ENCODE data around the gene LRRC49.
"Not testable (repeated sequence)": the region's sequence is repeated elsewhere in the genome, so short reads cannot be mapped to it uniquely, and the experiment has no call there.

LRRC49 gene

DNA sequence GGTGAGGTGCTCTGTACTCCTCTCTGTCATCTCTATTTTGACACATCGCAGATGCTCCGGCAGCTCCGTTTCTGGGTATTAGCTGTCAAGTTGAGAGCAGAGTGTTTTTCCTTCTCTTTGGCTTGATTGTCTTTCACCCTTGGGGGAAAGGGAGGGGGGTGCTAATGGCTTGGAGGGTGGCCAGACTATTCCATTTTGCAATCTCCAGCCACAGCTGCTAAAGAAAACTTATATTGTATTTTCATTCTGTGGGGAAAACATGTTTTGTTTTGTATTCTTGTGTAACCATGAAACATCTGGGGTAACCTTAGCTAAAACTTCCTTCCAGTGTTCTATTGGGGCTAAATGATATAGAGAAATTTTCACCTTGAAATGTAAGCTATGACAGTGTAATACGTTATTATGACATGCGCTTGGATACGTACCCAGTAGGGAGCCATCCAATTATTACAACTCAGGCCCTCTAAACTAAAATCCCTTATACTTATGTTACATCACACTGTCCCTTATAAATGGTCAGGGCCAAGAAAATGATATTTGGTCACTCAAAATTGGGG lies 24.6 kb upstream of the LRRC49 start:
- DNase-seq (ENCODE audit: low read depth in 2 of 2) = no peak

DNA sequence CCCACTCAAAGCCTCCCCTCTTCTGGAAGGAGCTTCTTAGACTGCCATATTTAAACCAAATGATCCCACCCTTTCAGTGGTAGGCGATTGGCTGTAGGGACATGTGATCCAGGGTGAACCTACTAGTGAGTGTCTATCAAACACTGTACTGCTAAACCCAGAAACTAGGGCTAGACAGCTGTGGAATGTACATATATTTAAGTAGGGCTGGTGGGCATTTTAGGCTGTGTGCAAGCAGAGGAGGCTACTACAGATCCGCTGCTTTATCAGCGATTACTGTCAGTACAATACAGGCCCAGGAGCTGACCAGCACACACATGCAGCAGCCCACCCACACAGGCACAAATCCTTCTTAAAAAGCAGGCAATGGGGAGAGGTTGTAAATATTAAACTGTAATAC lies 23.3 kb upstream of the LRRC49 start:
- DNase-seq (ENCODE audit: low read depth in 2 of 2) = no peak

DNA sequence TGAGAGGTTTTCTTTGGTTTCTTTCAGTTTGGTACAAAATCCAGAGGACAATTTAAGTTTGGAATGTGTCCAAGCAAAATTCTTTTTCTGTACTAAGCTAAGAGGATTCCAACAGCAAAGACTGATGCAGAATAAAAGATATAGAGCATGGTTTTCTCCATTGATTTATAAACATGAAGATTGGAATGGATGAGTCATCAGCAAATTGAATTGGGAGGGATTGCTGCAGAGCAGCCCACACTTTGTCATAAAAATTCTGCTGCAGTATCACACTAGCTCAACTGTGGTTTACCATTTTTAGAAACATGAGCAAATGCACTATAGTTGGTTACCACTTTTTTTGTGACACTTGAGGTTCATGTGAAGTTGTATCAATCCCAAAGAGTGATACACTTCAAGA lies 22.6 kb upstream of the LRRC49 start:
- no peak for DNase-seq (ENCODE audit: low read depth in 2 of 2)

DNA sequence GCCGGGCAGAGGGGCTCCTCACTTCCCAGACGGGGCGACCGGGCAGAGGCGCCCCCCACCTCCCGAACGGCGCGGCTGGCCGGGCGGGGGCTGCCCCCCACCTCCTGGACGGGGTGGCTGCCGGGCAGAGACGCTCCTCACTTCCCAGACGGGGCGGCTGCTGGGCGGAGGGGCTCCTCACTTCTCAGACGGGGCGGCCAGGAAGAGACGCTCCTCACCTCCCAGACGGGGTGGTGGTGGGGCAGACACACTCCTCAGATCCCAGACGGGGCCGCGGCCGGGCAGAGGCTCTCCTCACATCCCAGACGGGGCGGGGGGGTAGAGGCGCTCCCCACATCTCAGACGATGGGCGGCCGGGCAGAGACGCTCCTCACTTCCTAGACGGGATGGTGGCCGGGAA lies 21.1 kb upstream of the LRRC49 start:
- DNase-seq (ENCODE audit: low read depth in 2 of 2) = not testable (repeated sequence)

DNA sequence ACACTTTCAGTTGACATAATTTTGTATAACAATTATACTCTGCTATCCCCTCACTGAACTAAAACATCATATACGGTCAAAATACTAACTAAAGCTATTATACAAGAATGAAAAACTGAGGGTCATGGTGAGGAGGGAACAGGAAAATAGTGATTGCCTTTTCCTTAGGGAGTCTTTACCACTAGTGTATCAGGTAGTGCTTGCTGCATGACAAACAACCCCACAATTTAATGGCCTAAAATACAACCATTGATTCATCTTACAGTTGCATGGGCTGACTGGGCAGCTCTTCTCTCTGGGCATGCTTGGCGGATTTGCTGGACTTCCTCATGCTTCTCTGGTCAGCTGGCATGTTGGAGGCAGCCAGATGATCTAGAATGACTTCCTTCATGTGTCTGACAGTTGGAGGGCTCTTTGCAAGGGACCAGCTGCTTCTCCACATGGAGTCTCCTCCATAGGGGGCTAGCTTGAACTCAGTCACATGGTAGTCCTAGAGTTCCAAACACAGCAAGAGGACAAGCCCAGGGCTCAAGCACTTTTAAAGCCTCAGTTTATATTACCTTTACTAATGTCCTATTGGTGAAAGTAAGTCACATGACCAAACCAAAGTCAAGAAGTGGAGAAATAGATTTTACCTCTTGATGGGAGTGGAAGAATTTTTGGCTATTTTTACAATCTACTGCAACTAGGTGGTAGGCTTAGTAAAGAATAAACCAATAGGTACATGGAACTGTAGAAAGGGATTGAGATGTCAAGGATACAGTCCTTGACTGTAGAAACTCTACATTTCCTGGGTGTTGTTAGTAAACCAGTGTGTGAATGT lies 19.2 kb upstream of the LRRC49 start:
- no peak for DNase-seq (ENCODE audit: low read depth in 2 of 2)

DNA sequence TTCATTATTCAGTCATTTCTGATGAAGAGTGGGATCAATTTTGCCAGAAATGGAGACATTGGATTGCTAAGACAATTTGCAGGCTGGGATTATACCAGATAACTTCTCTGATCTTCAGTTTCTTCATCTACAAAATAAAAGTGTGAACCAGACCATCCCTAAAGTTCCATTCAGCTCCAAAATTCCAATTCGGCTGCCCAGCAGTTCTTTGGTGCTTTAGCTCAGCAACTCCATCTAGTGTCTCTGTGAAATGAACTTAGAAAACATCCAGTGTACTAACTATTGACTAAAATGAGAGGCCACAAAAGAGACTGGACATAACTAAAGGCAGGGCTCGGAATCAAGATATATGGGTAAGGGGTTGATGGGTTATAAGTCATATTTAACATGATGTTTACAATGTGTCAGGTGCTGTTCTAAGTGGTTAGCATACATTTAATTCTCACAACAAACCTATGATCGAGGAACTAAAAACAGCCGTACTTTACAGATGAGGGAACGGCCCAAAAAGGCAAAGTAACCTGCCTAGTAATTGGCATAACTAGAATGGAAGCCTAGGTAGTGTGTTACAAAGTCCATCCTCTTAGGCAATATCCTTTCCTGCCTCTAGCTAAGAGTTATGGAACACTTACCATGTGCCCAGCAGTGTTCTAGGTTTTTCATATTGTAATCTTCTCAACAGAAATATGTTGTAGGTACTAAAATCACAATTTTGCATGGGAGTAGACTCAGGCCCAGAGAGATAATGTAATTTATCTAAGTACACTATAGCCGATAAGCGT lies 17.4 kb upstream of the LRRC49 start:
- DNase-seq (ENCODE audit: low read depth in 2 of 2) = no peak

DNA sequence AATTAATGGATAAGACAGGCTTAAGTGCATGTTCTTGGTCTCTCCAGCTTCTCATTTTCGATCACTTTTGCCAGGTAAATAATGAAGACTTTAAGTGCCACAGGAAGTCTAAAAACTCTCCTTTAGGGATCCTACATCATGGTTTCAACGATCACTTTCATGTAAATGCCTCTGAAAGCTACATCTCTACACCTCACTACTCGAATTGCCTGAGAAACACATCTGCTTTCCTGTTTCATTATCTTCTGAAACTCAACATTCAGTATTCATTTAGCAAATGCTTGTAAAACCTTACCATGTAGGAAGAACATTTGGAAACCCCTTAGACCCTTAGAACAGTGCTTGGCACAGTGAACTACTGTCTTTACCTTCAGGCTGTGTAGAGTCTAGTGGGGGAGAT lies 16.6 kb upstream of the LRRC49 start:
- DNase-seq (ENCODE audit: low read depth in 2 of 2) = no peak

DNA sequence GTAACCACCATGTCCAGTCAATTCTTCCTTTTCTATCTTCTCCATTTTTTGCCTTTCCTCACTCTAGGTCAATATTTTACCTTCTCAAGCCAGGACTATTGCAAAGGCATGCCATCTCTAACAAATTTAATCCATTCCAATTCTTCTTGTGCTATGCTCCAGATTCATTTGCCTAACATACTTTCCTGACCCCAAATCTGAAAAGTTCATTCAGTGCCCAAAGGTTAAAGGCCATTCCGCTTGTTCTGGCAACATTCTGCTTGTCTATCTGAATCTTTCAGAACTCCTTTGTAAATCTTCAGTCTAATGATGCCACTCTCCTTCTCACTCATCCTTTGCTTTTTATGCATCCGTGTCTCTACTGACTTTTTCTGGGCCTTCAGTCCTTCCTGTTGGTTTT lies 15.9 kb upstream of the LRRC49 start:
- no peak for DNase-seq (ENCODE audit: low read depth in 2 of 2)

DNA sequence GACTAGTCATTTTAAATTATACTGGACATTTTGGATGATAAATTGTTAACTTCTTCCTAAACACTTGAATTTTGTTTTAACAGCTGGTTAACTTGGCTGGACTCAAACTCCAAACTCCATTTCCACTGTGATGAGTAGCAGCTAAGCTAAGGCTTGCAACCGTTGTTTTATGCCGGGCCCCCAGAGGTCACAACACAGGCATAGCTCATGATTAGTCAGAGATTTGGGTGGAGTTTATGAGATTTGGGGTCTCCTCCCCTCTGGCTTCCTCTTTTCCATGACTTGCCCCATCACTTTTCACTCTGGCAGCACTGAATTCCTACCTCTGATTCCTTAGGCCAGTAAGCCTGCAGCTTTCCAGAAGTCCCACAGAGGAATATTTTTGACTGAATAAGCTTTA lies 13.2 kb upstream of the LRRC49 start:
- no peak for DNase-seq (ENCODE audit: low read depth in 2 of 2)

DNA sequence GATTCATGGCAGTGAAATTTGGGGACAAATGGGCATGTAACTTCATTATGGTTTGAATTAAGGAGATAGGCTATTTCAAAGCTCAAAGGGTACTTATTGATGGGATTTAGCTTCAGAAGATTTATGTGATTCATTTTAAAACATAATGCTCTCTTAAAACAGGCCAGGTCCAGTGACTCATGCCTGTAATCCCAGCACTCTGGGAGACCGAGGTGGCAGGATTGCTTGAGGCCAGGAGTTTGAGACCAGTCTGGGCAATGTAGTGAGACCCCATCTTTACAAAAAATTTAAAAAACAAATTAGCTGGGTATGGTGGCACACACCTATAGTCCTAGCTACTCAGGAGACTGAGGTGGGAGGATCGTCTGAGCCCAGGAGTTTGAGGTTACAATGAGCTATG lies 11.8 kb upstream of the LRRC49 start:
- DNase-seq (ENCODE audit: low read depth in 2 of 2) = no peak

DNA sequence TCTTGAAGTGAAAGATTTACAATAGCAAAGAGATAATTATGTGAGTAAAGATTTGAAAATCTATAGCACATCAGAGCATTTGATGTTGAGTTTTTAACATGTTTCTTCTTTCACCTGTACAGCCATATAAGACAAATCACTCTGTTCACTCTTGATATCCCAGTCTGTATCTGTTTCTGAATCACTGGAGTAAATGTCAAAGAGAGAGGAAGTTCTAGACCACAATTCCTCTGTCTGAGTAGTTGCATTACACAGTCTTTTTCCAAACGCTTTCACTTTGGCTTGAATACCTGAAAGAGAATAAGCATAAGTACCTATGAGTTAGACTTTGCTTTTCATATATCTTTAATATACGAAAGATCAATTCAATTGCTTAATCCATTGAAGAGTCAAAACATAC lies 10.3 kb upstream of the LRRC49 start:
- no peak for DNase-seq (ENCODE audit: low read depth in 2 of 2)

DNA sequence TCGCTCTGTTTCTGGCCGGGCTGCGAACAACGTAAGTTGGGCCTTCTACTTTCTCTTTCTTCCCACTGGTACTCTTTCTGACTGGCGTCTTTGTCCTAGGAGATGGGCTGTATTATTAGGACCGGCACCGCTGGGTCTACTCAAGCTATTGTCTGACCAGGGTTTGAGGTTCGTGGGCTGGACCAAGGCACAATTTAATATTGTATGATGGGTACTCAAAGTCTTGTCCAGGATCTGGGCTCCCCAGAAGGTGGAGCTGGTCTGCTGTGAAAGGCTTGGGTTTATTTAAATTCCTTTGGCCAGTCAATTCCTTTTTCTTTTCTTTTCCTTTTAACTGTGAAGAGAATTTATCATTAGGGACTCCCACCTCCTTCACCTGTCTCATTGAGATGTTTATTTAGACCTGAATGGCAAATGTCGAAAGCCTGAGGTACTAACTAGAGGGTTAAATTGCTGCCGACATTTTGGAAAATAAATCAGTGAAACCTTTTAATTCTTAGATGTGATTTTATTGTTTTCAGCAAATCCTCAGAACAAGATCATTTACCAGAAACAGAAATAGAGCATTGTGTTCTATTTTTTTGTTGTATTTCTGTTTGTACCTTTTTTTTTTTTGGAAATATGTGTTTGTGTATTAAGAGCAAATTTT lies 410 bp downstream of the LRRC49 start:
- no peak for DNase-seq (ENCODE audit: low read depth in 2 of 2)

DNA sequence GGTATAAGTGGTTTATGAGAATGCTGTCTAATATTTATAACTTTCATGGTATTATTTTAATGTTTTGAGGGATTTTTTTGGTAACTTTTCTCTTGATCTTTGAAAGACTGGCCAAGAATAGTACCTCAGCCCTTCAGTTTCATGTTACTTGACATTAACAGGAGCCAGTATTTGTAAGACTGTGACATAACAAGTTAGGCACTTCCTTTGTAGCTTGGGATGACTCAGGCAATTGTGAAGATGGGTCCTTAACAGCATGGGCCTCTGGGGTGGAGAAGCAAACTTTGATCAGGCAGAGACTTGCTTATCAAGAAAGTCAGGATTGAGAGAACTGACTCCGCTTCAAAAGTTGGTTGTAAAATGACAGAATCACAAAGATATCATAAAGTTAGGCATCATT lies 9.5 kb downstream of the LRRC49 start:
- no peak for DNase-seq (ENCODE audit: low read depth in 2 of 2)

DNA sequence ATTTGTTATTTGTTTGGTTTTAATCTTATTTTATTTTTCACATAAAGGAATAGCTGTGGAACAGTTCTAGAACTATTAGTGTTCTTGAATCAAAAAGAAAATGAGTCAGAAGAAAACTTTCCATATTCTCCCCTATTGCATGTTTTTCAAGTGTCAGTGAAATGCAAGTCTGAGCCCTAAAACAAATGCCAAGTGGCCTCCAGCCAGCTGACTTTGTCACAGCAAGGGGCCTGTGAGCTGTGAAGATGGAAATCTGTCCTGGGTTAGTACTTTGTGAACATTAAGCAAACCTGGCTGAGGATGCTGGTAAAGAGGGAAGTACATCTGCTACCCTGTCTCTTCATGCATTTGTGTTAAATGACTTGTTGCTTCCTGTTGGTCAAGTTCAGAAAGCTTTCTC lies 14.2 kb downstream of the LRRC49 start:
- no peak for DNase-seq (ENCODE audit: low read depth in 2 of 2)

DNA sequence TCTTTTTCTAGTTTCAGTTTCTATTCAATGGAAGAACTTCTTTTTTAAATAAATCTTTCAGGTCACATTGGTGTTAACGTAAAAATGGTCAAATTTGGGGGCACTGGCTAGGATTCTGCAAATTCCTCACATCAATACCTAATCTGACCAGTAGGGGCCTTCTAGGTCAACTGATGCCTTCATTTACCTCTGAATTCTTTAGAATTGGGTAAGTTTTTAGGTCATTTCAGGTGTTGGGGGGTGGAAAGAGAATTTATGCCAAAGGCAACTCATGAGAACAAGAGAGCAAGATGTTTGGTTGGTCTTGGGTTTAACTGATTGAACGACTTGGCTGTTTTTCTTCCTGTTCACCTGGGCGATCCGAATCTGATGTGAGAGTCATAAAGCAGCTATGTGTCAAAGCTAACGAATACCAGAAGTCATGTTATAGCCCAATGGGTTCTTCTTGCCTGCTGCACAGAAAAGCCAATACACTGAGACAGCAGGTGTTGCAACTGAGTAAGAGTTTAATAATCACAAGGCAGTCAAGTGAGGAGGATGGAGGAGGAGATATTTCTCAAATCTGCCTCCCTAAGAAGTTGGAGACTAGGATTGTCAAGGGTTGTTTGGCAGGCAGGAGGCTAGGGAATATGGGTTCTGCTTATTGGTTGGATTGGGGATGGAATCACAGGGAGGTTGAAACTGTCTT lies 15.3 kb downstream of the LRRC49 start:
- no peak for DNase-seq (ENCODE audit: low read depth in 2 of 2)

DNA sequence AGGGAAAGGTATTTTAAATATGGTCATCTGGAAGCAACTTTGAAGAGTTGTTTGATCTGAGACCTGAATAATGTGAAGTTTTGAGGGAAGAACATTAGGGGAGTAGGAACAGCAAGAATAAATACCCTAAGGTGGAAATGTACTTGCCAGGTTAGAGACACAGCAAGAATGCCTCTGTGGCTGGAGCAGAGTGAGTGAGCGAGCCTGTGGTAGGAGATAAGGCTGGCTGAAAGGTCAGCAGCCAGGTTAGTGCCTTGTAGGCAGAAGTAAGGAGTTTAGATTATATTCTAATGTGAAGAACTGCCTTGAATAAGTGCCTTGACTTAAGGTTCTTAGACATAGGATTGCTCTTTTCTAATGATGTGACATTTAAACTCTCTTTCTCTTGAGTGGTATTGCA lies 18.3 kb downstream of the LRRC49 start:
- DNase-seq (ENCODE audit: low read depth in 2 of 2) = no peak

DNA sequence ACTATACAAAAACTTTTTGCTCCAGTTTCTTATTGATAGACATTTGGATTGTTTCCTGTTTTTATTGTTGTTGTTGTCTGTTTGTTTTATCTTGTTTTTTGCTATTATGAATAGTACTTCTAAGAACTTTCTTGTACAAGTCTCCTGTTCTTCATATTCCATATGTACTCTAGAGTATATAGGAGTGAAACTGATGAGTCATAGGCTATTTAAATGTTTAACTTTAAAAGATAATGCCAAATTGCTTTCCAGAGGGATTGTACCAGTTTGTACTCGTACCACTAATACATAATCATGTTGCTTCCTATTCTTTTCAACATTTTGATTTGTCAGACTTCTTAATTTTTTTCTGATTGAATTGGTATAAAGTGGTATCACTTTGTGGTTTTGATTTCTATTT lies 19.6 kb downstream of the LRRC49 start:
- DNase-seq (ENCODE audit: low read depth in 2 of 2) = no peak

DNA sequence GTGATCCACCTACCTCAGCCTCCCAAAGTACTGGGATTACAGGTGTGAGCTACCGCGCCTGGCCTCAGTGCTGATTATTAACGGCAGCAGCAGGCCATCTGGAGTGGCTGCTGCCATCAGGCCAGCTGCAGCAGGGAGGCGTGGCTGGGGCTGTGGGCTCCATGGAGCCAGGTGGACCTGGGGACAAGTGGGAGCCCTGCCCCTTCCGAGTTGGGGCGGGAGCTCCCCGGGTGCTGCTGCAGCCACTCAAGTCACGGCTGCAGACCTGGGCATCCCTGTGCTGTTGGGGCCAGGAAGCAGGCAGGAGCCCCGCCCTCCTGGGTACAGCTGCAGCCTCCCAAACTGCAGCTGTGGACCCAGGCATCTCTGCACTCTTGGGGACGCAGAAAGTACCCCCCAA lies 23.9 kb downstream of the LRRC49 start:
- DNase-seq (ENCODE audit: low read depth in 2 of 2) = no peak

DNA sequence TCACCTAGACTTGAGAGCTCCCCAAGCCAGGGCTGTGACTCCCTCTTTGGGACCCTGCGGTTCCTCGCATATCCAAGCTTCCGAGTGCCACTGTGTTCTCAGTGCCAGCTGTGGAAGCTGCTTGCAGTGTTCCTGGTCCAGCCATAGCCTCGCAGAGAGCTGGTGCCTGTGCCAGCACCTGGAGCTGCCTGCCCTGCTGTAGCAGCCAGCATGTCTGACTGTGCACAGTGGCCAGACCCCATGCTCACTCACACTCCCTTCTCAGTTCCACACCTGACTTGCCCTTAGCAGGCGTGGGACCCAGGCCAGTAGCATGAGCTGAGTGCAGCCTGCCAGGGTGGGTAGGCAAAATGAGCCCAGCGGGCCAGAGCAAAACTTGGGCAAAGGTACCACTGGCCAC lies 25.3 kb downstream of the LRRC49 start:
- DNase-seq (ENCODE audit: low read depth in 2 of 2) = no peak

DNA sequence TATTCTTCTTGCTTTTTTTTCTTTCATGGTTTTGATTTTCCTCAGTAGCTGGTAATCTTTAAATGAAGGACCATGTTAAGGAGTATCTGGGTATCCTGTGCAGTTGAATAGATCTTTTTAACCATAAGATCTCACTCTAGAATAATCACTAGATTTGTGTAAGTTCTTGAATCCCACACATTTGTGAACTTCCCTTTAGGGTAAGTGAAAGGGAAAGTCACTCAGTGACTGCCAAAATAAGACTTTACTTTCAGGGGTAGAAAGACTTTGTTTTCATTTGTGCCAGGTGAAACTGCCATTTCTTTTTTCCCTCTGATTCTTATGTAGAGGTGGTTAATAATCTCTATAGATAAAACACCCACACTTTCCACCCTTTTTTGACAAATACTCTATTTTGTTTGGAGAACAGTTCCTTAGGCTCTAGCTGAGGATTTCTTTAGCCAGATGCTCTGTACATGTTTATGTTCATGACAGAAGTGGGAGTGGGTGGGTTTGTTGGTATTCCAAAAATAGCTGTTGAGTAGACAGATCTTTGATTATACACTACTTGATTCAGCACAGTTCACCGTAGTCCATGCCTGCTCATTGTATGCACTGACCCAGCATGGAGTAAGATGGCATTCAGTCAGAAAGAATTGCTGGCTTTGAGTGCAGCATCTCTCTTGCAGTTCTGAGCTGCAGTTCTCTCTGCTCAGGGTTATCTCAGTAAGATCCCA lies 28.5 kb downstream of the LRRC49 start:
- DNase-seq (ENCODE audit: low read depth in 2 of 2) = no peak

DNA sequence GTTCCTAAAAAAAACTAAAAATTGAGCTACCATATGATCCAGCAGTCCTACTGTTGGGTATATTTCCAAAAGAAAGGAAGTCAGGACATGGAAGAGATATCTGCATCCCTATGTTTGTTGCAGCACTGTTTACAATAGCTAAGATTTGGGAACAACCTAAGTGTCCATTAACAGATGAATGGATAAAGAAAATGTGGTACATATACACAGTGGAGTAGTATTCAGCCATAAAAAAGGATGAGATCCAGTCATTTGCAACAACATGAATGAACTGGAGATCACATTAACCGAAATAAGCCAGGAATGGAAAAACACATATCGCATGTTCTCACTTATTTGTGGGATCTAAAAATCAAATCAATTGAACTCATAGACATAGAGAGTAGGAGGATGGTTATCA lies 29.5 kb downstream of the LRRC49 start:
- DNase-seq (ENCODE audit: low read depth in 2 of 2) = no peak

Measured in stimulated activated CD4-positive, alpha-beta T cell treated with anti-CD3 and anti-CD28 coated beads, Interleukin-15, amount 100 ng/mL, for 48 hours (primary cell).